GM12878 (cell line): ENCODE results near the gene GMDS. TPM values are rescaled to one million over a fixed set of nuclear protein-coding genes. Genes with fewer than 3 reads are reported as not detected.

Source experiments
- ATAC-seq: fragments of 200-7000 bp; cut with Tn5 transposase; 3 replicates; pipeline ENCODE4 v1.9.1; 2020; ENCODE audit warnings: mild to moderate bottlenecking, moderate library complexity
- BruUV-seq: library from RNA; stranded (reverse); fragments of 400-500 nt; replicated peaks from 2 replicates; lab custom pipeline; 2021; lab: Mats Ljungman, UMichigan
- CTCF ChIA-PET: fragments of 300-600 bp; sonication (Branson Sonifier 250); formaldehyde crosslinking; extraction: SDS; loops from one replicate; lab custom pipeline; 2021; ENCODE audit warnings: inconsistent platforms; lab: Yijun Ruan, JAX
- POLR2A ChIA-PET: fragments of 350-600 bp; formaldehyde crosslinking; extraction: SDS; loops from one replicate; lab custom pipeline; 2021; ENCODE audit warnings: inconsistent platforms; lab: Charles Lee
- RAD21 ChIA-PET: fragments of 300-600 bp; sonication (Branson Sonifier 250); formaldehyde crosslinking; loops from one replicate; lab custom pipeline; 2023; ENCODE audit warnings: antibody characterized with exemption; ENCODE audit not compliant: unreplicated experiment; lab: Charles Lee
- SMC1A ChIA-PET: fragments of 300-600 bp; sonication (Branson Sonifier 250); formaldehyde crosslinking; loops from one replicate; lab custom pipeline; 2023; ENCODE audit not compliant: unreplicated experiment, uncharacterized antibody; lab: Charles Lee
- DNase-seq: peaks from one replicate; pipeline ENCODE4 v3.0.0-alpha.2; 2011; ENCODE audit warnings: low read depth, low spot score
- FAIRE-seq: peaks from 3 replicates; lab custom pipeline; 2011; peaks lifted over from hg19 to GRCh38; lab: Jason Lieb, UNC
- H2AFZ ChIP-seq: 2 replicates; pipeline ENCODE4 v1.6.0; 2011; ENCODE audit warnings: low read depth, low read length, control low read depth; ENCODE audit not compliant: control insufficient read depth
- H3K27ac ChIP-seq: 2 replicates; pipeline ENCODE4 v1.5.1; 2011; ENCODE audit warnings: control low read depth; ENCODE audit not compliant: control insufficient read depth, insufficient read depth
- H3K27me3 ChIP-seq, 2 experiments: replicated peaks in 1 of 2; 2 replicates each; pipeline versions ENCODE4 v1.6.0 to v1.6.1; 2011; ENCODE audit warnings: low read length in 1 of 2; ENCODE audit not compliant: control insufficient read depth in 2 of 2, insufficient read depth in 2 of 2
- H3K36me3 ChIP-seq, 2 experiments: 2 replicates each; pipeline ENCODE4 v1.5.1; 2011; ENCODE audit warnings: low read length in 1 of 2; ENCODE audit not compliant: control insufficient read depth in 2 of 2, insufficient read depth in 2 of 2
- H3K4me1 ChIP-seq: 2 replicates; pipeline ENCODE4 v1.6.1; 2011; ENCODE audit warnings: mild to moderate bottlenecking, low read length, moderate library complexity, mixed read lengths; ENCODE audit not compliant: control insufficient read depth, insufficient read depth
- H3K4me2 ChIP-seq: 2 replicates; pipeline ENCODE4 v1.6.0; 2011; ENCODE audit warnings: control low read depth; ENCODE audit not compliant: control insufficient read depth, insufficient read depth
- H3K4me3 ChIP-seq: fragments of 200-600 bp; sonication (generic); 2 replicates; pipeline ENCODE4 v1.5.1; 2016
- H3K79me2 ChIP-seq: 2 replicates; pipeline ENCODE4 v1.6.0; 2011; ENCODE audit warnings: low read length; ENCODE audit not compliant: control insufficient read depth, insufficient read depth
- H3K9ac ChIP-seq: 2 replicates; pipeline ENCODE4 v1.8.0; 2011; ENCODE audit warnings: low read length, control low read depth, mixed read lengths; ENCODE audit not compliant: control insufficient read depth, insufficient read depth
- H3K9me3 ChIP-seq: replicated peaks from 3 replicates; pipeline ENCODE4 v1.5.1; 2011; ENCODE audit warnings: mild to moderate bottlenecking, low read length; ENCODE audit not compliant: control insufficient read depth, insufficient read depth
- H4K20me1 ChIP-seq: 2 replicates; pipeline ENCODE4 v1.6.0; 2011; ENCODE audit not compliant: control insufficient read depth, insufficient read depth
- CBX5 ChIP-seq: sonication (generic); IDR thresholded peaks from 2 replicates; pipeline ENCODE4 v1.6.1; 2016; ENCODE audit warnings: low read depth, moderate library complexity, mild to moderate bottlenecking, inconsistent platforms
- EED ChIP-seq: sonication (generic); IDR thresholded peaks from 2 replicates; pipeline ENCODE4 v1.6.1; 2016; ENCODE audit warnings: antibody characterized with exemption, low read depth
- JUNB ChIP-seq: IDR thresholded peaks from 2 replicates; pipeline ENCODE4 v1.6.1; 2016; ENCODE audit warnings: antibody characterized with exemption, mild to moderate bottlenecking
- MEF2B ChIP-seq: fragments of 450-650 bp; IDR thresholded peaks from 2 replicates; pipeline ENCODE4 v1.6.1; 2018; ENCODE audit warnings: mild to moderate bottlenecking, moderate library complexity; ENCODE audit not compliant: partially characterized antibody, poor library complexity, severe bottlenecking
- MXI1 ChIP-seq: fragments of 150-350 bp; IDR thresholded peaks from 2 replicates; pipeline ENCODE4 v1.6.1; 2011; ENCODE audit warnings: low read depth, mild to moderate bottlenecking, inconsistent platforms, low read length, improper control_type of control experiment
- RELA ChIP-seq: fragments of 450-650 bp; IDR thresholded peaks from 2 replicates; pipeline ENCODE4 v1.8.0; 2014; ENCODE audit warnings: borderline replicate concordance; ENCODE audit not compliant: partially characterized antibody
- RELB ChIP-seq: fragments of 450-650 bp; IDR thresholded peaks from 2 replicates; pipeline ENCODE4 v1.6.1; 2017; ENCODE audit warnings: low read depth, mild to moderate bottlenecking, moderate library complexity
- whole genome bisulfite sequencing: methylation state at CpG from one replicate; pipeline ENCODE4 v1.1.6; 2016; ENCODE audit warnings: low lambda C conversion rate; ENCODE audit not compliant: insufficient replicate concordance, insufficient coverage; ENCODE audit errors: missing lambda C conversion rate; 5-methylcytosine and 5-hydroxymethylcytosine counted together
- in situ Hi-C: fragments of 300-500 bp; cut with MboI; formaldehyde crosslinking; loops from 9 replicates; pipeline ENCODE4 v1.14.3; 2018; ENCODE audit warnings: mixed read lengths
- intact Hi-C: fragments of 100-400 bp; cut with micrococcal nuclease; formaldehyde crosslinking; loops from one replicate; pipeline ENCODE4 v1.14.2; 2022; ENCODE audit not compliant: unreplicated experiment
- polyA plus RNA-seq, 11 experiments: library from polyadenylated mRNA; depleted of rRNA in 4 of 11; unstranded in 6 of 11; stranded (reverse) in 5 of 11; fragments of >200 nt; fragmentation: Nextera tagmentation in 4 of 11; fragmentation: Illumina TruSeq in 1 of 11; extraction: Ambion mirVana in 4 of 11; extraction: Trizol in 1 of 11; gene quantifications; 1 replicate in 1 of 11; 2 replicates in 10 of 11; pipeline versions ENCODE4 v1.2.1 to v1.2.3, GENCODE V29; 2011 to 2016; ENCODE audit warnings: inconsistent platforms in 2 of 11, missing spikeins in 2 of 11, low read depth in 1 of 11
- total RNA-seq, 4 experiments: library from RNA; depleted of rRNA in 3 of 4; stranded (reverse); fragments of >200 nt in 3 of 4; fragmentation: Illumina TruSeq in 1 of 4; extraction: Trizol in 1 of 4; gene quantifications; 2 replicates each; pipeline versions ENCODE4 v1.2.1 to v1.2.3, GENCODE V29; 2013 to 2021
- TF ChIP-seq, protein P1 (sequence below): IDR thresholded peaks from 2 replicates; pipeline ENCODE4 v1.6.1; 2012; ENCODE audit warnings: low read length, inconsistent platforms
- TF ChIP-seq, protein P2 (sequence below): IDR thresholded peaks from 2 replicates; pipeline ENCODE4 v1.6.1; 2011; ENCODE audit warnings: low read depth, mild to moderate bottlenecking, low read length, moderate library complexity, borderline replicate concordance; ENCODE audit errors: extremely low read depth

The GMDS gene
- total and polyA plus RNA-seq, 10 of the 15 experiments (the other 5 are each of a cell fraction or from before 2014, with no cell fraction given) = 0.61 to 53.8 (median 29.3) TPM

DNA sequence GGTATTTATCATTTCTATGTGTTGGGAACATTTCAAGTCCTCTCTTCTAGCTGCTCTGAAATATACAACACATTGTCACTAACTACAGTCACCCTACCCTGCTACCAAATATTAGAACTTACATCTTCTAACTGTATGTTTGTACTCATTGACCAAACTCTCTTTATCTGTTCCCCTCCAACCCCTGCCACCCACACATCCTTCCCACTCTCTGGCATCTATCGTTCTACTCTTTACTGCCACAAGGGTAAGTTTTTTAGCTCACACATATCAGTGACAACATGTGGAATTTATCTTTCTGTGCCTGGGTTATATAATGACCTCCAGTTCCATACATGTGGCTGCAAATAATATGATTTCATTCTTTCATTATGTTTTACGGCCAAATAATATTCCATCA, 171.9 kb downstream of the GMDS start:
- 100% methylated on average over 2 of the region's 2 CpGs for WGBS
- no peak overlapping the region for H2AFZ ChIP-seq
- ChIA-PET CTCF (interaction anchor here (0.7 kb wide), 1 partner anchor 78 kb away, joined by 3 read pairs; no protein-coding TSS in a partner anchor), POLR2A (no interaction called here), RAD21 (no interaction called here), SMC1A (no interaction called here)
- DNase-seq (no peak), FAIRE-seq (no peak), ATAC-seq (no peak)
- no peaks in the 10 kb centered on the region for H4K20me1 ChIP-seq
- TF ChIP-seq EED = no peak
- TF ChIP-seq, protein P1, sequence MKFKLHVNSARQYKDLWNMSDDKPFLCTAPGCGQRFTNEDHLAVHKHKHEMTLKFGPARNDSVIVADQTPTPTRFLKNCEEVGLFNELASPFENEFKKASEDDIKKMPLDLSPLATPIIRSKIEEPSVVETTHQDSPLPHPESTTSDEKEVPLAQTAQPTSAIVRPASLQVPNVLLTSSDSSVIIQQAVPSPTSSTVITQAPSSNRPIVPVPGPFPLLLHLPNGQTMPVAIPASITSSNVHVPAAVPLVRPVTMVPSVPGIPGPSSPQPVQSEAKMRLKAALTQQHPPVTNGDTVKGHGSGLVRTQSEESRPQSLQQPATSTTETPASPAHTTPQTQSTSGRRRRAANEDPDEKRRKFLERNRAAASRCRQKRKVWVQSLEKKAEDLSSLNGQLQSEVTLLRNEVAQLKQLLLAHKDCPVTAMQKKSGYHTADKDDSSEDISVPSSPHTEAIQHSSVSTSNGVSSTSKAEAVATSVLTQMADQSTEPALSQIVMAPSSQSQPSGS = no peak
- no peak for TF ChIP-seq RELB
- no peak for TF ChIP-seq MEF2B
- TF ChIP-seq, protein P2, sequence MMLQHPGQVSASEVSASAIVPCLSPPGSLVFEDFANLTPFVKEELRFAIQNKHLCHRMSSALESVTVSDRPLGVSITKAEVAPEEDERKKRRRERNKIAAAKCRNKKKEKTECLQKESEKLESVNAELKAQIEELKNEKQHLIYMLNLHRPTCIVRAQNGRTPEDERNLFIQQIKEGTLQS = no peak
- TF ChIP-seq JUNB = no peak
- no peak for TF ChIP-seq RELA
- no peak for TF ChIP-seq CBX5
- no peak for TF ChIP-seq MXI1
- no peak overlapping the region for H3K27ac ChIP-seq
- intact Hi-C loops = no loop called here
- no peaks in the 10 kb centered on the region; the same call in 2 of the 3 replicates for H3K9me3 ChIP-seq
- no peaks in the 10 kb centered on the region for H3K27me3 ChIP-seq
- no peaks in the 10 kb centered on the region for H3K79me2 ChIP-seq
- in situ Hi-C loops = no loop called here
- BruUV-seq = no TSS peak
- no peak overlapping the region for H3K4me2 ChIP-seq
- no peak overlapping the region for H3K9ac ChIP-seq
- no peaks in the 10 kb centered on the region for H3K36me3 ChIP-seq
- H3K4me3 ChIP-seq = no peak overlapping the region
- no peaks in the 10 kb centered on the region for H3K4me1 ChIP-seq
